ENCODE results near the gene NUAK2.

DNA sequence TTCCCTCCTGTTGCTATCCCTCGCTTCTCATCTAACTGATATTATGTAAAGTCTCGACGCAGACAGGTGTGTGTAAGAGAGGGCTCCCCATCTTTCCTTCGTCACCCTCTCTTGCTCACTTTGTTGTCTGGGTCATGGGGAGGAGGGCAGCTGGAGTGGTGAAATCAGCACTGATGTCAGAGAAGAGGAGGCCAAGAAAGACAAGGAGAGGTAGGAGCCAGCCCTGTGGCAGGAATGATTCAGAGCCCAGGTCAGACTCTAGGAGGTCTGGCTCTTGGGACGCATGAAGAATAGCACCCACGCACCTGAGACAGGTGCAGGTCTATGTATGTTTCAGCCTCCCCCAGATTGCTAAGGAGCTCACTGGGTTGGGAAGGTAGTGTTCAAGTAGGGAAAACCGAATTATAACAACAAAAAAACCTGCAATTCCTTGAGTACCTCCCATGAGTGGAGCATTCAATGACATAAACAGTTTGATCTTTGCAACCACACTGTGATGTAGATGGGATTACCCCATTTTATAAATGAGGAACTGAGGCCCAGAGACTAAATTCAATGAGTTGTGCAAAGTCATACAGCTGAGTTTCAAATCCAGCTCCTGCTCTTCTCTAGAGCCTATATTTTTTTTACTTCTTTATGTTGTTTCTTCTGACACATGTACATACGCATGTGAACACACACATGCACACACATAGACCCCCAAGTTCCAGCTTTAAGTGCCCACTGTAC is 10.4 kb downstream of the NUAK2 start:
- TF ChIP-seq, protein P1, sequence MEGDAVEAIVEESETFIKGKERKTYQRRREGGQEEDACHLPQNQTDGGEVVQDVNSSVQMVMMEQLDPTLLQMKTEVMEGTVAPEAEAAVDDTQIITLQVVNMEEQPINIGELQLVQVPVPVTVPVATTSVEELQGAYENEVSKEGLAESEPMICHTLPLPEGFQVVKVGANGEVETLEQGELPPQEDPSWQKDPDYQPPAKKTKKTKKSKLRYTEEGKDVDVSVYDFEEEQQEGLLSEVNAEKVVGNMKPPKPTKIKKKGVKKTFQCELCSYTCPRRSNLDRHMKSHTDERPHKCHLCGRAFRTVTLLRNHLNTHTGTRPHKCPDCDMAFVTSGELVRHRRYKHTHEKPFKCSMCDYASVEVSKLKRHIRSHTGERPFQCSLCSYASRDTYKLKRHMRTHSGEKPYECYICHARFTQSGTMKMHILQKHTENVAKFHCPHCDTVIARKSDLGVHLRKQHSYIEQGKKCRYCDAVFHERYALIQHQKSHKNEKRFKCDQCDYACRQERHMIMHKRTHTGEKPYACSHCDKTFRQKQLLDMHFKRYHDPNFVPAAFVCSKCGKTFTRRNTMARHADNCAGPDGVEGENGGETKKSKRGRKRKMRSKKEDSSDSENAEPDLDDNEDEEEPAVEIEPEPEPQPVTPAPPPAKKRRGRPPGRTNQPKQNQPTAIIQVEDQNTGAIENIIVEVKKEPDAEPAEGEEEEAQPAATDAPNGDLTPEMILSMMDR (IDR thresholded peaks at IDR 0.05) = no peak
- TF ChIP-seq POLR2A (IDR thresholded peaks at IDR 0.05) = no peak
